Right atrium auricular region (tissue), 2 donors: ENCODE data around the gene OLFML3. TPM values are rescaled to one million over a fixed set of nuclear protein-coding genes. Genes with fewer than 3 reads are reported as not detected.
"Not testable (repeated sequence)": the region's sequence is repeated elsewhere in the genome, so short reads cannot be mapped to it uniquely, and the experiment has no call there.

Experiments
- DNase-seq: peaks from one replicate; pipeline ENCODE4 v3.0.0-alpha.2; 2019; ENCODE audit warnings: low spot score
- H3K27ac ChIP-seq, 2 donors: fragments of 200-600 bp; sonication (generic); 1 replicate in 1 of 2; 2 replicates in 1 of 2; pipeline ENCODE4 v1.5.1; 2016 to 2019
- H3K27me3 ChIP-seq, 2 donors: fragments of 200-600 bp; sonication (generic); one replicate each; pipeline versions ENCODE4 v1.5.1 to v1.6.0; 2017 to 2019
- H3K36me3 ChIP-seq: fragments of 200-600 bp; sonication (generic); one replicate; pipeline ENCODE4 v1.5.1; 2016
- H3K4me1 ChIP-seq, 2 donors: fragments of 200-600 bp; sonication (generic); one replicate each; pipeline versions ENCODE4 v1.5.1 to v1.6.0; 2017 to 2019
- H3K4me3 ChIP-seq, 2 donors: fragments of 200-600 bp; sonication (generic); 1 replicate in 1 of 2; 2 replicates in 1 of 2; pipeline ENCODE4 v1.5.1; 2017 to 2019; ENCODE audit warnings: mild to moderate bottlenecking in 1 of 2, moderate library complexity in 1 of 2
- H3K9me3 ChIP-seq, 2 donors: fragments of 200-600 bp; sonication (generic); one replicate each; pipeline ENCODE4 v1.5.1; 2019
- total RNA-seq, 2 donors: library from RNA; depleted of rRNA; stranded (reverse); fragments of >200 nt; gene quantifications; one replicate each; pipeline ENCODE4 v1.1.0, GENCODE V29; 2016
- TF ChIP-seq, protein P1 (sequence below), 2 donors: fragments of 200-600 bp; sonication (generic); IDR thresholded peaks; one replicate each; pipeline ENCODE4 v1.5.1; 2019; ENCODE audit warnings: antibody characterized with exemption in 2 of 2

OLFML3 gene
- total RNA-seq, 2 donors from 2014 or later: 22.4 to 28.6 TPM

DNA sequence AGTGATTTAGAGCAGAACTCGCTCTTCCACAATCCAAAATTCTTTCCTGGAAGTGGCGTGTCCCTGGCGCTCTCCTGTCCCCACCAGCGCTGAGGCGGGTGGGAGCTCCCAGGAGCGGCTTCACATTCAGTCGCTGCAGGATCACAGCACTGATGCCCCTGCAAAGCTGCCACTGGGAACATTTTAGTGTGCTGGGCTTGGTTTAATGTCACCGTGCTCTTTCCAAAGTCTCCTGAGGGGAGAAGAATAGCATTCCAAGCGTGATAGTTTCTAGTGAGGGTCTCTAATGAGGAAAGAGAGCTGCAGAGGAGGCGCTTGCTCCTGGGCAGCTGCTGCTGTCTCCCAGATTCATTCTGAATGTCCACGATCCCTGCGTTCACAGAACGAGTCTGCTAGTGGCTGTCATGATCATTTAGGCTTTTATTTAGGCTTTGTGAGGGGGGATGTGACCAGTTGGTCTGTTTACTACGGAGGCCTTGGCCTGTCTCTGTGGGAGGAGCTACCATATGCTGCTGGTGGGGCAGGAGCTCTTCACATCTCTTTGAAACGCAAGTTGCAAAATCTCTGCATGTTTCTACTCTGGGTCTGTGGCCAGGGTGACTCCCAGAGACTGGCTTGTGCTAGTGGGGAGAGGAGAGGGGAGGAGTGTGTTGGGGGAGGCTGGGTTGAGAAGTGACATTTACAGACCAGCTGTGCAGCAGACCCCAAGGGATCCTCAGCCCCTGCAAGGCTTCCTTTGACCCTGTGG is 23.4 kb downstream of the OLFML3 start:
- H3K27me3 ChIP-seq: no peaks in the 10 kb centered on the region
- no peaks in the 10 kb centered on the region for H3K36me3 ChIP-seq
- H3K4me3 ChIP-seq: no peak overlapping the region
- TF ChIP-seq, protein P1, sequence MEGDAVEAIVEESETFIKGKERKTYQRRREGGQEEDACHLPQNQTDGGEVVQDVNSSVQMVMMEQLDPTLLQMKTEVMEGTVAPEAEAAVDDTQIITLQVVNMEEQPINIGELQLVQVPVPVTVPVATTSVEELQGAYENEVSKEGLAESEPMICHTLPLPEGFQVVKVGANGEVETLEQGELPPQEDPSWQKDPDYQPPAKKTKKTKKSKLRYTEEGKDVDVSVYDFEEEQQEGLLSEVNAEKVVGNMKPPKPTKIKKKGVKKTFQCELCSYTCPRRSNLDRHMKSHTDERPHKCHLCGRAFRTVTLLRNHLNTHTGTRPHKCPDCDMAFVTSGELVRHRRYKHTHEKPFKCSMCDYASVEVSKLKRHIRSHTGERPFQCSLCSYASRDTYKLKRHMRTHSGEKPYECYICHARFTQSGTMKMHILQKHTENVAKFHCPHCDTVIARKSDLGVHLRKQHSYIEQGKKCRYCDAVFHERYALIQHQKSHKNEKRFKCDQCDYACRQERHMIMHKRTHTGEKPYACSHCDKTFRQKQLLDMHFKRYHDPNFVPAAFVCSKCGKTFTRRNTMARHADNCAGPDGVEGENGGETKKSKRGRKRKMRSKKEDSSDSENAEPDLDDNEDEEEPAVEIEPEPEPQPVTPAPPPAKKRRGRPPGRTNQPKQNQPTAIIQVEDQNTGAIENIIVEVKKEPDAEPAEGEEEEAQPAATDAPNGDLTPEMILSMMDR (IDR thresholded peaks at IDR 0.05): no peak
- DNase-seq: no peak
- H3K4me1 ChIP-seq: peaks cover 0 to 8% of the 10 kb centered on the region in 2 donors
- H3K9me3 ChIP-seq: no peaks in the 10 kb centered on the region
- no peak overlapping the region for H3K27ac ChIP-seq

DNA sequence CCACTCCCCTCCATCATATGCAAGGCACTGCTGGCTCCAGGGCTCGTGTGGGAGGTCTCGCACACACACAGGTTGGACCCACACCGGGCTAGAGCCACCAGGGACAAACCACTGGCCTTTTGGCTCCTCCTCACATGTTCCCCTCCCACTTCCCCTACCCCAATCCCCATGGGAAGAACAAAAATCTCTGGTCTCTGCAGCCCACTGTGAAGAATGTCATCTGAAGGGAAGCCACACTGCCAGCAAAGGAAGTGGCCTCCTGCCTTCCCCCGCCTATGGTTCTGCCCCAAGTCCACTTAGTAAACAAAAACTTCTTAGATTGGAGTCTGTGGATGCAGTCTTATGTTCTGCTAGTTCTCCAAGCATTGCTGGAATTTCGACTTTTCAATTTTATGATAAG is 24.2 kb downstream of the OLFML3 start:
- no peaks in the 10 kb centered on the region for H3K36me3 ChIP-seq
- no peaks in the 10 kb centered on the region for H3K27me3 ChIP-seq
- H3K4me1 ChIP-seq: peaks cover 0 to 8% of the 10 kb centered on the region in 2 donors
- TF ChIP-seq, protein P1 (IDR thresholded peaks at IDR 0.05): no peak
- no peak overlapping the region for H3K27ac ChIP-seq
- H3K9me3 ChIP-seq: no peaks in the 10 kb centered on the region
- no peak overlapping the region for H3K4me3 ChIP-seq
- no peak for DNase-seq

DNA sequence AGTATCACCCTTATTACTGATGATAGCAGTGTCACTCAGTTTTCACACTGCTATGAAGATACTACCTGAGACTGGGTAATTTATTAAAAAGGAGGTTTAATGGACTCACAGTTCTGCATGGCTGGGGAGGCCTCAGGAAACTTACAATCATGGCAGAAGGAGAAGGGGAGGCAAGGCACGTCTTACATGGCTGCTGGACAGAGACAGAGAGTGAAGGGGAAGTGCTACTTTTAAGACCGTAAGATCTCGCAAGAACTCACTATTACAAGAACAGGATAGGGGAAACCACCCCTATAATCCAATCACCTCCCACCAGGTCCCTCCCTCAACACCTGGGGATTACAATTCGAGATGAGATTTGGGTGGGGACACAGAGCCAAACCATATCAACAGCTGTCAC is 27.6 kb downstream of the OLFML3 start:
- not testable (repeated sequence) for H3K4me3 ChIP-seq, DNase-seq, H3K4me1 ChIP-seq, H3K36me3 ChIP-seq, H3K27me3 ChIP-seq, H3K9me3 ChIP-seq, H3K27ac ChIP-seq

DNA sequence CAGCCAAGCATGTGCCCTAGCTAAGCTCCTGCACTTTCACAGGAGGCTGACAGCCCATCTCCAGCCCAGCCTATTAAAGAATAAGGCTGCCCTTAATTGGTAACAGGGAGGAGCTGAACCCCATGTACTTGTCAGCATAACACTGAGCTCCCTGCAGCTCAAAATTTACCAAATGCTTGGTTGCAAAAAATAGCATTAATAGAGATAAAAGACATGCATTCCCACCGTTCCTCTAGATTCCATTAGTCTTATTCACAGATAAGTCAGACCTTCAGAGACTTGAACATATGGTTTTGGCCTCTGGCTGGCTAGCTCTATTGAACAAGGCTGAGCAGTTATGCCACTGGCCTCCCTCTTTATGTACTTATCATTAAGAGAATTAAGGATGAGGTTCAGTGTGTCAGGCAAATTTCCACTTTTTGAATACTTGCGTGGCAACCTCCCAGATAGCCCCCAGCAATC is 29.2 kb downstream of the OLFML3 start:
- no peak for DNase-seq
- no peaks in the 10 kb centered on the region for H3K9me3 ChIP-seq
- H3K27me3 ChIP-seq: no peaks in the 10 kb centered on the region
- H3K4me3 ChIP-seq: no peak overlapping the region
- H3K27ac ChIP-seq: no peak overlapping the region
- no peaks in the 10 kb centered on the region for H3K4me1 ChIP-seq
- TF ChIP-seq, protein P1 (IDR thresholded peaks at IDR 0.05): no peak
- no peaks in the 10 kb centered on the region for H3K36me3 ChIP-seq

DNA sequence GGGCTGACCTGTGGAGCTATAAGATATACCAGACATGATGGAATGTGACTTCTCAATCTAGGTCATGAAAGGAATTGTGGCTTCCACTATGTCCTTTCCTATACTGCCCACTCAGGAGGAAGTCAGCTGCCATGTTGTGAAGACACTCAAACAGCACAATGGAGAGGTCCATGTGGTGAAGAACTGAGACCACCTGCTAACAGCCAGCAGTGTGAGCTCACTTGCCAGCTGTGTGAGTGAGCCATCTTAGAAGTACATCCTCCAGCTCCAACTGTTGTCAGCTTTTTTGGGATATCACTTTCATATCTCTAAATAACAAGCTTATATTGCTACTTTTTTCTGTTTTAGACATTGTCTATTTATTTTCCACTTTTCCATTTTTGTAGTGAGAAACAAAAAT is 29.7 kb downstream of the OLFML3 start:
- Histone ChIP-seq H3K27ac (no peak overlapping the region), H3K4me3 (no peak overlapping the region), H3K36me3 (no peaks in the 10 kb centered on the region), H3K9me3 (no peaks in the 10 kb centered on the region), H3K4me1 (no peaks in the 10 kb centered on the region), H3K27me3 (no peaks in the 10 kb centered on the region)
- TF ChIP-seq, protein P1 (IDR thresholded peaks at IDR 0.05): no peak
- DNase-seq: no peak

DNA sequence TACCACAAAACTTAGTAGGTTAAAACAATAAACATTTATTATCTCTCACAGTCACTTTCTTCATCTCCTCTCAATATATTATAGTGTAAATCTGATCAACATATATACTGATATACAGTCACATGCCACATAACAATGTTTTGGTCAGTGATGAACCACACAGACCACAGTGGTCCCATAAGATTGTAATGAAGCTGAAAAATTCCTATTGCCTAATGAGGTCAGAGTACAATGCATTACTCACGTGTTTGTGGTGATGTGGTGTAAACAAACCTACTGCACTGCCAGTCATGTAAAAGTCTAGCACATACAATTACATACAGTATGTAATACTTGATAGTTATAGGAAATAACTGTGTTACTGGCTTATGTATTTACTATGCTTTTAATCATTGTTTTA is 30.1 kb downstream of the OLFML3 start:
- DNase-seq: no peak
- H3K4me3 ChIP-seq: no peak overlapping the region
- no peaks in the 10 kb centered on the region for H3K9me3 ChIP-seq
- H3K4me1 ChIP-seq: no peaks in the 10 kb centered on the region
- H3K36me3 ChIP-seq: no peaks in the 10 kb centered on the region
- no peaks in the 10 kb centered on the region for H3K27me3 ChIP-seq
- no peak overlapping the region for H3K27ac ChIP-seq
- TF ChIP-seq, protein P1 (IDR thresholded peaks at IDR 0.05): no peak
